Prostate gland (tissue), 2 donors: ENCODE measurements around the gene SHANK3. TPM values are rescaled to one million over a fixed set of nuclear protein-coding genes. Genes with fewer than 3 reads are reported as not detected.

Source experiments
- DNase-seq: peaks from one replicate; pipeline ENCODE4 v3.0.0-alpha.2; 2019; ENCODE audit warnings: low spot score
- H3K27ac ChIP-seq, 2 donors: fragments of 200-600 bp; sonication (generic); 2 replicates each; pipeline ENCODE4 v1.5.1; 2017 to 2019
- H3K27me3 ChIP-seq: fragments of 200-600 bp; sonication (generic); replicated peaks from 2 replicates; pipeline ENCODE4 v1.5.1; 2019; ENCODE audit not compliant: insufficient read depth
- H3K36me3 ChIP-seq, 2 donors: fragments of 200-600 bp; sonication (generic); 1 replicate in 1 of 2; 2 replicates in 1 of 2; pipeline versions ENCODE4 v1.5.1 to v1.8.1; 2017 to 2019
- H3K4me1 ChIP-seq: fragments of 200-600 bp; sonication (generic); replicated peaks from 2 replicates; pipeline ENCODE4 v1.5.1; 2019
- H3K4me3 ChIP-seq, 2 donors: fragments of 200-600 bp; sonication (generic); 2 replicates each; pipeline ENCODE4 v1.5.1; 2017 to 2019
- H3K9me3 ChIP-seq: fragments of 200-600 bp; sonication (generic); 2 replicates; pipeline ENCODE4 v1.5.1; 2017
- POLR2A ChIP-seq: fragments of 450-650 bp; IDR thresholded peaks from one replicate; pipeline ENCODE4 v1.6.1; 2016; ENCODE audit warnings: antibody characterized with exemption, mild to moderate bottlenecking
- POLR2AphosphoS5 ChIP-seq: sonication (generic); formaldehyde crosslinking; IDR thresholded peaks from one replicate; pipeline ENCODE4 v1.6.1; 2017; ENCODE audit warnings: antibody characterized with exemption
- WGBS: methylation state at CpG from one replicate; pipeline ENCODE4 v1.1.5; 2018; 5-methylcytosine and 5-hydroxymethylcytosine counted together
- intact Hi-C: fragments of 100-400 bp; cut with DNase I; formaldehyde crosslinking; loops from one replicate; pipeline ENCODE4 v1.14.2; 2022
- total RNA-seq, 2 donors: library from RNA; depleted of rRNA; stranded (reverse); fragments of >200 nt; gene quantifications; one replicate each; pipeline ENCODE4 v1.1.0, GENCODE V29; 2016
- TF ChIP-seq, protein P1 (sequence below), 4 experiments: fragments of 200-600 bp in 2 of 4; fragments of 450-650 bp in 2 of 4; sonication (generic) in 2 of 4; IDR thresholded peaks; 1 replicate in 3 of 4; 2 replicates in 1 of 4; pipeline ENCODE4 v1.5.1; 2016 to 2019; ENCODE audit warnings: antibody characterized with exemption in 4 of 4, mild to moderate bottlenecking in 2 of 4, moderate library complexity in 2 of 4

SHANK3 gene
- total RNA-seq, 2 donors from 2014 or later: 9.1 to 18.3 TPM

DNA sequence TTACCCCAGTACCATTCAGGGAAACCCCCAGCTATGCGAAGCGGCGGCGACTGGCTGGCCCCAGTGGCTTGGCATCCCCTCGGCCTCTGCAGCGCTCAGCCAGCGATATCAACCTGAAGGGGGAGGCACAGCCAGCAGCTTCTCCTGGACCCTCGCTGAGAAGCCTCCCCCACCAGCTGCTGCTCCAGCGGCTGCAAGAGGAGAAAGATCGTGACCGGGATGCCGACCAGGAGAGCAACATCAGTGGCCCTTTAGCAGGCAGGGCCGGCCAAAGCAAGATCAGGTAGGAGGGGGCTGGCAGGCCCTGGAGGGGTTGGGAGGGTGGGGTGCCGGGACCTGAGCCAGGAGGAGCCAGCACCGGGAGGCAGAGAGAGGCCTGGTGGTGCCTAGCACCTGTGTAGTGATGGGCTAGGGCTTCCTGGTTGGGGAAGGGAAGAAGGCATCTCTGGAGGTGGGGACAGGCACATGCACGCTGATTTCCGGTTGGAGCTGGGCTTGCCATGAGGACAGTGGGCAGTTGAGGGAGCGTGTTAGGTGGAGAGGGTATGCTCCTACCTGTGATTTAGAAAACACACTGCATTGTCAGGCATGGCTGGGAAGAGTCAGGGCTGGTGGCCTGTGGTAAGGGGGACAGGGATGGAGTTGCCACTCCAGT lies 22.3 kb downstream of the SHANK3 start:
- H3K36me3 ChIP-seq: no peaks in the 10 kb centered on the region

GRCh38 chr22:50695421-50696250 lies 23.0 kb downstream of the SHANK3 start:
- TF ChIP-seq POLR2A (no peak), POLR2AphosphoS5 (no peak)
- TF ChIP-seq, protein P1, sequence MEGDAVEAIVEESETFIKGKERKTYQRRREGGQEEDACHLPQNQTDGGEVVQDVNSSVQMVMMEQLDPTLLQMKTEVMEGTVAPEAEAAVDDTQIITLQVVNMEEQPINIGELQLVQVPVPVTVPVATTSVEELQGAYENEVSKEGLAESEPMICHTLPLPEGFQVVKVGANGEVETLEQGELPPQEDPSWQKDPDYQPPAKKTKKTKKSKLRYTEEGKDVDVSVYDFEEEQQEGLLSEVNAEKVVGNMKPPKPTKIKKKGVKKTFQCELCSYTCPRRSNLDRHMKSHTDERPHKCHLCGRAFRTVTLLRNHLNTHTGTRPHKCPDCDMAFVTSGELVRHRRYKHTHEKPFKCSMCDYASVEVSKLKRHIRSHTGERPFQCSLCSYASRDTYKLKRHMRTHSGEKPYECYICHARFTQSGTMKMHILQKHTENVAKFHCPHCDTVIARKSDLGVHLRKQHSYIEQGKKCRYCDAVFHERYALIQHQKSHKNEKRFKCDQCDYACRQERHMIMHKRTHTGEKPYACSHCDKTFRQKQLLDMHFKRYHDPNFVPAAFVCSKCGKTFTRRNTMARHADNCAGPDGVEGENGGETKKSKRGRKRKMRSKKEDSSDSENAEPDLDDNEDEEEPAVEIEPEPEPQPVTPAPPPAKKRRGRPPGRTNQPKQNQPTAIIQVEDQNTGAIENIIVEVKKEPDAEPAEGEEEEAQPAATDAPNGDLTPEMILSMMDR (IDR thresholded peaks at IDR 0.05): no peak
- H3K27me3 ChIP-seq: no peaks in the 10 kb centered on the region
- WGBS: 65% methylated on average over 18 of the region's 18 CpGs
- H3K27ac ChIP-seq: no peak overlapping the region
- H3K4me3 ChIP-seq: no peak overlapping the region
- intact Hi-C loops: no loop called here
- H3K4me1 ChIP-seq: no peaks in the 10 kb centered on the region
- no peaks in the 10 kb centered on the region for H3K36me3 ChIP-seq
- DNase-seq: no peak
- H3K9me3 ChIP-seq: no peaks in the 10 kb centered on the region

More for the DNA sequence above, 22.3 kb downstream of the SHANK3 start:
- Histone ChIP-seq H3K4me3 (no peak overlapping the region), H3K27ac (no peak overlapping the region), H3K4me1 (no peaks in the 10 kb centered on the region), H3K27me3 (no peaks in the 10 kb centered on the region), H3K9me3 (no peaks in the 10 kb centered on the region)
- no peak for DNase-seq
- 83% methylated on average over 18 of the region's 18 CpGs for WGBS
- intact Hi-C loops: no loop called here
- TF ChIP-seq POLR2AphosphoS5 (no peak), POLR2A (no peak)
- TF ChIP-seq, protein P1 (IDR thresholded peaks at IDR 0.05): no peak

GRCh38 chr22:50696251-50696798 lies 23.7 kb downstream of the SHANK3 start:
- DNase-seq: no peak
- Histone ChIP-seq H3K9me3 (no peaks in the 10 kb centered on the region), H3K27me3 (no peaks in the 10 kb centered on the region), H3K4me1 (no peaks in the 10 kb centered on the region), H3K4me3 (peak overlapping the region; percentile 47 to 50), H3K36me3 (no peaks in the 10 kb centered on the region), H3K27ac (no peak overlapping the region)
- 43% methylated on average over 16 of the region's 21 CpGs for WGBS
- intact Hi-C loops: no loop called here
- TF ChIP-seq POLR2A (no peak), POLR2AphosphoS5 (no peak)
- TF ChIP-seq, protein P1 (IDR thresholded peaks at IDR 0.05): no peak

- Histone ChIP-seq H3K4me1 (no peaks in the 10 kb centered on the region), H3K27ac (no peak overlapping the region), H3K4me3 (peak overlapping the region; percentile 47 to 50), H3K9me3 (no peaks in the 10 kb centered on the region), H3K27me3 (no peaks in the 10 kb centered on the region), H3K36me3 (no peaks in the 10 kb centered on the region)
- no peak for DNase-seq
- 13% methylated on average over 43 of the region's 58 CpGs for WGBS
- TF ChIP-seq POLR2AphosphoS5 (no peak), POLR2A (no peak)
- TF ChIP-seq, protein P1 (IDR thresholded peaks at IDR 0.05): peak in 3 of 4 experiments; percentile 27 to 48 (median 43)
- intact Hi-C loops: no loop called here
These were observed 24.4 kb downstream of the SHANK3 start for GRCh38 chr22:50696799-50697561.
